WTC11 (cell line): Measurements from ENCODE around the gene ANTXR1. TPM values are rescaled to one million over a fixed set of nuclear protein-coding genes. Genes with fewer than 3 reads are reported as not detected.

Experiments used
- ATAC-seq: fragments of 200-7000 bp; cut with Tn5 transposase; 2 replicates; pipeline ENCODE4 v1.10.0; 2021; ENCODE audit warnings: mild to moderate bottlenecking, moderate library complexity
- CTCF ChIA-PET: fragments of 300-600 bp; sonication (Branson Sonifier 250); formaldehyde crosslinking; loops from one replicate; lab custom pipeline; 2021; ENCODE audit warnings: antibody characterized with exemption; lab: Charles Lee
- POLR2A ChIA-PET: fragments of 350-600 bp; sonication (Branson Sonifier 250); formaldehyde crosslinking; loops from one replicate; lab custom pipeline; 2021; ENCODE audit warnings: antibody characterized with exemption; lab: Charles Lee
- DNase-seq: peaks from one replicate; pipeline ENCODE4 v3.0.0; 2021; ENCODE audit warnings: low spot score
- H3K27ac Mint-ChIP-seq: 2 replicates; pipeline ENCODE4 v1.8.0; 2021; ENCODE audit warnings: mixed read lengths
- H3K27me3 Mint-ChIP-seq: 2 replicates; pipeline ENCODE4 v1.8.0; 2021; ENCODE audit warnings: low read depth, mild to moderate bottlenecking, moderate library complexity, mixed read lengths
- H3K36me3 Mint-ChIP-seq: 2 replicates; pipeline ENCODE4 v1.8.0; 2021; ENCODE audit warnings: mixed read lengths
- H3K4me1 Mint-ChIP-seq: 2 replicates; pipeline ENCODE4 v1.8.0; 2022; ENCODE audit warnings: mixed read lengths
- H3K4me3 Mint-ChIP-seq: 2 replicates; pipeline ENCODE4 v1.8.0; 2021; ENCODE audit warnings: mild to moderate bottlenecking, moderate library complexity, mixed read lengths
- H3K9me3 Mint-ChIP-seq: 2 replicates; pipeline ENCODE4 v1.8.0; 2021; ENCODE audit warnings: mixed read lengths
- FOXK1 ChIP-seq: sonication (generic); formaldehyde crosslinking; IDR thresholded peaks from 2 replicates; pipeline ENCODE4 v1.8.0; 2022; ENCODE audit warnings: mild to moderate bottlenecking, moderate library complexity, missing genetic modification reagents
- JAZF1 ChIP-seq: fragments of 250-450 bp; sonication (Bioruptor Pico); IDR thresholded peaks from 2 replicates; pipeline ENCODE4 v1.9.0; 2021; ENCODE audit warnings: moderate library complexity, mild to moderate bottlenecking, inconsistent platforms
- JUN ChIP-seq: sonication (generic); formaldehyde crosslinking; IDR thresholded peaks from 2 replicates; pipeline ENCODE4 v1.8.0; 2023; ENCODE audit warnings: mild to moderate bottlenecking, missing genetic modification reagents
- NFATC4 ChIP-seq: fragments of 250-450 bp; sonication (Bioruptor Pico); IDR thresholded peaks from 2 replicates; pipeline ENCODE4 v1.9.0; 2021; ENCODE audit warnings: mild to moderate bottlenecking
- SOX15 ChIP-seq: fragments of 250-450 bp; sonication (Bioruptor Pico); IDR thresholded peaks from 2 replicates; pipeline ENCODE4 v1.9.0; 2021; ENCODE audit warnings: mild to moderate bottlenecking
- TP53 ChIP-seq: sonication (generic); formaldehyde crosslinking; IDR thresholded peaks from 2 replicates; pipeline ENCODE4 v1.8.1; 2023; ENCODE audit warnings: mild to moderate bottlenecking, missing genetic modification reagents
- ZNF138 ChIP-seq: sonication (generic); formaldehyde crosslinking; conservative IDR thresholded peaks from 2 replicates; pipeline ENCODE4 v1.8.1; 2022; ENCODE audit warnings: mild to moderate bottlenecking, moderate library complexity, missing genetic modification reagents
- ZNF416 ChIP-seq: fragments of 250-450 bp; sonication (Bioruptor Pico); IDR thresholded peaks from 2 replicates; pipeline ENCODE4 v1.9.0; 2021; ENCODE audit warnings: mild to moderate bottlenecking, inconsistent platforms
- total RNA-seq: library from RNA; stranded (reverse); gene quantifications from 3 replicates; pipeline ENCODE4 v1.2.3, GENCODE V29; 2021
- TF ChIP-seq, protein P1 (sequence below): sonication (generic); formaldehyde crosslinking; IDR thresholded peaks from 2 replicates; pipeline ENCODE4 v1.8.1; 2022; ENCODE audit warnings: missing genetic modification reagents, borderline replicate concordance
- TF ChIP-seq, protein P2 (sequence below): fragments of 200-600 bp; IDR thresholded peaks from 2 replicates; pipeline ENCODE4 v1.8.0; 2022; ENCODE audit warnings: antibody characterized with exemption
- TF ChIP-seq, protein P3 (sequence below): sonication (generic); formaldehyde crosslinking; IDR thresholded peaks from 2 replicates; pipeline ENCODE4 v1.8.0; 2022; ENCODE audit warnings: mild to moderate bottlenecking, missing genetic modification reagents
- TF ChIP-seq, protein P4 (sequence below): sonication (generic); formaldehyde crosslinking; IDR thresholded peaks from 2 replicates; pipeline ENCODE4 v1.8.1; 2023; ENCODE audit warnings: mild to moderate bottlenecking, moderate library complexity, missing genetic modification reagents
- TF ChIP-seq, protein P5 (sequence below): sonication (generic); formaldehyde crosslinking; IDR thresholded peaks from 2 replicates; pipeline ENCODE4 v1.8.1; 2023; ENCODE audit warnings: mild to moderate bottlenecking, missing genetic modification reagents, borderline replicate concordance

The ANTXR1 gene
- total RNA-seq, 1 experiment from 2014 or later, result 30.0 TPM

DNA sequence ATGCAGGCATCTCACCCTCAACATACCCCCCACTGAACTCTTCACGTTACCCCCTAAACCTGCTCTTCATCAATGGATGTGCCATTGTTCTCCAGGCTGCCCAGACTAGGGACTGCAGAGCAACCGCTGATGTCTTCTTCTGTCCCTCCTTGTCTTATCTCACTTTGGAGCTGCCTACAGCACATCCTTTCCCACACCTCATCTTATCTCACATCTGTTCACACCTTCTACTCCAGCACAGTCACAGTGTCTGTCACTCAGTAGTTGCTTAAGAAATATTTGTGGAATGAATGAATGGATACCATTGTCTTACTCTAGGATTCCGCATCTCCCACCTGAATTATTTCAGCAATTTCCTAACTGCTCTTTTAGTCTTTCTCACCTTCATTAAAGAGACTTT is 144.5 kb downstream of the ANTXR1 start (continued):
- TF ChIP-seq ZNF138 (CRISPR knock-in tag), result no peak

DNA sequence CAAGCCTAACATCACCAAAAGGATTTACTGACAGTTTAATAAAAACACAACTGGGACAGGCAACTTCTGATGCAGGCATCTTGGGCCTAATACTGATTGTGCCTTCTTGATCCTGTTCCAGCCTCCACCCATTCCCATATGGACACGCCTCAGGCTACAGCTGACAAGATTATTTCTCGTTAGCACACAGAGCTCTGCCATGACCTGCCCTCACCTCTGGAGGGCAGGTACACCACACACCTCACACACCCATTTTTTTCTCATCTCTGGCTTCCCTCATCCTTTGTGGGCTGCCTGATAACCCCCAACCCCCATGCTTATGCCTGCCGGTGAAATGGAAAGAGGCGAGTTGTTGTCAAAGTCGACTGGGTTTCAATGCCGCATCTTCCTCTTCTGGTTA is 147.0 kb downstream of the ANTXR1 start:
- TF ChIP-seq, protein P1, sequence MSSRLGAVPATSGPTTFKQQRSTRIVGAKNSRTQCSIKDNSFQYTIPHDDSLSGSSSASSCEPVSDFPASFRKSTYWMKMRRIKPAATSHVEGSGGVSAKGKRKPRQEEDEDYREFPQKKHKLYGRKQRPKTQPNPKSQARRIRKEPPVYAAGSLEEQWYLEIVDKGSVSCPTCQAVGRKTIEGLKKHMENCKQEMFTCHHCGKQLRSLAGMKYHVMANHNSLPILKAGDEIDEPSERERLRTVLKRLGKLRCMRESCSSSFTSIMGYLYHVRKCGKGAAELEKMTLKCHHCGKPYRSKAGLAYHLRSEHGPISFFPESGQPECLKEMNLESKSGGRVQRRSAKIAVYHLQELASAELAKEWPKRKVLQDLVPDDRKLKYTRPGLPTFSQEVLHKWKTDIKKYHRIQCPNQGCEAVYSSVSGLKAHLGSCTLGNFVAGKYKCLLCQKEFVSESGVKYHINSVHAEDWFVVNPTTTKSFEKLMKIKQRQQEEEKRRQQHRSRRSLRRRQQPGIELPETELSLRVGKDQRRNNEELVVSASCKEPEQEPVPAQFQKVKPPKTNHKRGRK (CRISPR knock-in tag), result no peak
- TF ChIP-seq, protein P2, sequence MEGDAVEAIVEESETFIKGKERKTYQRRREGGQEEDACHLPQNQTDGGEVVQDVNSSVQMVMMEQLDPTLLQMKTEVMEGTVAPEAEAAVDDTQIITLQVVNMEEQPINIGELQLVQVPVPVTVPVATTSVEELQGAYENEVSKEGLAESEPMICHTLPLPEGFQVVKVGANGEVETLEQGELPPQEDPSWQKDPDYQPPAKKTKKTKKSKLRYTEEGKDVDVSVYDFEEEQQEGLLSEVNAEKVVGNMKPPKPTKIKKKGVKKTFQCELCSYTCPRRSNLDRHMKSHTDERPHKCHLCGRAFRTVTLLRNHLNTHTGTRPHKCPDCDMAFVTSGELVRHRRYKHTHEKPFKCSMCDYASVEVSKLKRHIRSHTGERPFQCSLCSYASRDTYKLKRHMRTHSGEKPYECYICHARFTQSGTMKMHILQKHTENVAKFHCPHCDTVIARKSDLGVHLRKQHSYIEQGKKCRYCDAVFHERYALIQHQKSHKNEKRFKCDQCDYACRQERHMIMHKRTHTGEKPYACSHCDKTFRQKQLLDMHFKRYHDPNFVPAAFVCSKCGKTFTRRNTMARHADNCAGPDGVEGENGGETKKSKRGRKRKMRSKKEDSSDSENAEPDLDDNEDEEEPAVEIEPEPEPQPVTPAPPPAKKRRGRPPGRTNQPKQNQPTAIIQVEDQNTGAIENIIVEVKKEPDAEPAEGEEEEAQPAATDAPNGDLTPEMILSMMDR, result 0 out of 2 replicates have a peak, but pooled peaks have one; percentile 31
- no peaks in the 10 kb centered on the region for H3K36me3 Mint-ChIP-seq
- no peaks in the 10 kb centered on the region for H3K27me3 Mint-ChIP-seq
- ChIA-PET POLR2A (no interaction called here), CTCF (interaction anchor here (0.5 to 2.1 kb wide), 14 partner anchors 10 to 216 kb away, joined by 3 to 24 read pairs (median 3); partner anchors contain the start of gene ANTXR1)
- peak; percentile 98 for ATAC-seq
- peaks cover 28% of the 10 kb centered on the region for H3K4me1 Mint-ChIP-seq
- DNase-seq, result peak; percentile 51
- H3K9me3 Mint-ChIP-seq, result no peaks in the 10 kb centered on the region
- H3K4me3 Mint-ChIP-seq, result no peak overlapping the region
- H3K27ac Mint-ChIP-seq, result no peak overlapping the region

DNA sequence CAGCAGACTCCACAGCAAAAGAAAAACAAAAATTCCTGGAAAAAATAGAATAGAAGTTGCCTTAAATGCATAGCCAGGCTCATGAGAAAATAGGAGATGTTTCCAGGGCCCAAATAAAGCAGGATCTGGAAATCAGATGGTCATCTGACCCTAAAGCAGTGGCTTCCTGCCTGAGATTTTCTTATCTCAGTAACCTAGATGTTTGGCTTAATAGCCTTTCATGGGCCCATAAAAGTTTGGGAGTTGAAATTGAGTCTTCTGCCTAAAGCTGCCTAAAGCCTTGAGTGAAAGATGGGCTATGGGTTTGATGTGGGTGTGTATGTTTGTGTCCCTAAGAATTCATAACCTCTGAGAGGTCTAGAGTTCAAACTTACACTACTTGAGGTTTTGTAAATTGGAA is 149.1 kb downstream of the ANTXR1 start:
- H3K27ac Mint-ChIP-seq, result no peak overlapping the region; the same call in 1 of the 2 replicates
- peaks cover 30% of the 10 kb centered on the region for H3K4me1 Mint-ChIP-seq
- H3K4me3 Mint-ChIP-seq, result no peak overlapping the region
- TF ChIP-seq TP53 (no peak), ZNF416 (CRISPR knock-in tag) (no peak), FOXK1 (no peak), SOX15 (CRISPR knock-in tag) (no peak), JUN (CRISPR knock-in tag) (no peak), JAZF1 (no peak), NFATC4 (no peak)
- TF ChIP-seq, protein P3, sequence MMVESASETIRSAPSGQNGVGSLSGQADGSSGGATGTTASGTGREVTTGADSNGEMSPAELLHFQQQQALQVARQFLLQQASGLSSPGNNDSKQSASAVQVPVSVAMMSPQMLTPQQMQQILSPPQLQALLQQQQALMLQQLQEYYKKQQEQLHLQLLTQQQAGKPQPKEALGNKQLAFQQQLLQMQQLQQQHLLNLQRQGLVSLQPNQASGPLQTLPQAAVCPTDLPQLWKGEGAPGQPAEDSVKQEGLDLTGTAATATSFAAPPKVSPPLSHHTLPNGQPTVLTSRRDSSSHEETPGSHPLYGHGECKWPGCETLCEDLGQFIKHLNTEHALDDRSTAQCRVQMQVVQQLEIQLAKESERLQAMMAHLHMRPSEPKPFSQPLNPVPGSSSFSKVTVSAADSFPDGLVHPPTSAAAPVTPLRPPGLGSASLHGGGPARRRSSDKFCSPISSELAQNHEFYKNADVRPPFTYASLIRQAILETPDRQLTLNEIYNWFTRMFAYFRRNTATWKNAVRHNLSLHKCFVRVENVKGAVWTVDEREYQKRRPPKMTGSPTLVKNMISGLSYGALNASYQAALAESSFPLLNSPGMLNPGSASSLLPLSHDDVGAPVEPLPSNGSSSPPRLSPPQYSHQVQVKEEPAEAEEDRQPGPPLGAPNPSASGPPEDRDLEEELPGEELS, result no peak
- TF ChIP-seq, protein P4, sequence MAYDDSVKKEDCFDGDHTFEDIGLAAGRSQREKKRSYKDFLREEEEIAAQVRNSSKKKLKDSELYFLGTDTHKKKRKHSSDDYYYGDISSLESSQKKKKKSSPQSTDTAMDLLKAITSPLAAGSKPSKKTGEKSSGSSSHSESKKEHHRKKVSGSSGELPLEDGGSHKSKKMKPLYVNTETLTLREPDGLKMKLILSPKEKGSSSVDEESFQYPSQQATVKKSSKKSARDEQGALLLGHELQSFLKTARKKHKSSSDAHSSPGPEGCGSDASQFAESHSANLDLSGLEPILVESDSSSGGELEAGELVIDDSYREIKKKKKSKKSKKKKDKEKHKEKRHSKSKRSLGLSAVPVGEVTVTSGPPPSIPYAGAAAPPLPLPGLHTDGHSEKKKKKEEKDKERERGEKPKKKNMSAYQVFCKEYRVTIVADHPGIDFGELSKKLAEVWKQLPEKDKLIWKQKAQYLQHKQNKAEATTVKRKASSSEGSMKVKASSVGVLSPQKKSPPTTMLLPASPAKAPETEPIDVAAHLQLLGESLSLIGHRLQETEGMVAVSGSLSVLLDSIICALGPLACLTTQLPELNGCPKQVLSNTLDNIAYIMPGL, result no peak
- TF ChIP-seq, protein P5, sequence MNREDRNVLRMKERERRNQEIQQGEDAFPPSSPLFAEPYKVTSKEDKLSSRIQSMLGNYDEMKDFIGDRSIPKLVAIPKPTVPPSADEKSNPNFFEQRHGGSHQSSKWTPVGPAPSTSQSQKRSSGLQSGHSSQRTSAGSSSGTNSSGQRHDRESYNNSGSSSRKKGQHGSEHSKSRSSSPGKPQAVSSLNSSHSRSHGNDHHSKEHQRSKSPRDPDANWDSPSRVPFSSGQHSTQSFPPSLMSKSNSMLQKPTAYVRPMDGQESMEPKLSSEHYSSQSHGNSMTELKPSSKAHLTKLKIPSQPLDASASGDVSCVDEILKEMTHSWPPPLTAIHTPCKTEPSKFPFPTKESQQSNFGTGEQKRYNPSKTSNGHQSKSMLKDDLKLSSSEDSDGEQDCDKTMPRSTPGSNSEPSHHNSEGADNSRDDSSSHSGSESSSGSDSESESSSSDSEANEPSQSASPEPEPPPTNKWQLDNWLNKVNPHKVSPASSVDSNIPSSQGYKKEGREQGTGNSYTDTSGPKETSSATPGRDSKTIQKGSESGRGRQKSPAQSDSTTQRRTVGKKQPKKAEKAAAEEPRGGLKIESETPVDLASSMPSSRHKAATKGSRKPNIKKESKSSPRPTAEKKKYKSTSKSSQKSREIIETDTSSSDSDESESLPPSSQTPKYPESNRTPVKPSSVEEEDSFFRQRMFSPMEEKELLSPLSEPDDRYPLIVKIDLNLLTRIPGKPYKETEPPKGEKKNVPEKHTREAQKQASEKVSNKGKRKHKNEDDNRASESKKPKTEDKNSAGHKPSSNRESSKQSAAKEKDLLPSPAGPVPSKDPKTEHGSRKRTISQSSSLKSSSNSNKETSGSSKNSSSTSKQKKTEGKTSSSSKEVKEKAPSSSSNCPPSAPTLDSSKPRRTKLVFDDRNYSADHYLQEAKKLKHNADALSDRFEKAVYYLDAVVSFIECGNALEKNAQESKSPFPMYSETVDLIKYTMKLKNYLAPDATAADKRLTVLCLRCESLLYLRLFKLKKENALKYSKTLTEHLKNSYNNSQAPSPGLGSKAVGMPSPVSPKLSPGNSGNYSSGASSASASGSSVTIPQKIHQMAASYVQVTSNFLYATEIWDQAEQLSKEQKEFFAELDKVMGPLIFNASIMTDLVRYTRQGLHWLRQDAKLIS, result no peak
- H3K27me3 Mint-ChIP-seq, result no peaks in the 10 kb centered on the region
- CTCF ChIA-PET, result interaction anchor here (1.3 kb wide), 1 partner anchor 144 kb away, joined by 7 read pairs; no protein-coding TSS in a partner anchor
- peaks cover 4% of the 10 kb centered on the region; the same call in 1 of the 2 replicates for H3K36me3 Mint-ChIP-seq
- ATAC-seq, result no peak
- H3K9me3 Mint-ChIP-seq, result peaks cover 4% of the 10 kb centered on the region
- POLR2A ChIA-PET, result no interaction called here
- no peak for DNase-seq
